BE2C (cell line): ENCODE results near the gene NPC1L1.

ENCODE experiments used
- DNase-seq: peaks from one replicate; pipeline ENCODE4 v3.0.0-alpha.2; 2020
- H3K27me3 ChIP-seq: fragments of 250-450 bp; sonication (Bioruptor Pico); 2 replicates; pipeline ENCODE4 v1.5.1; 2020; ENCODE audit warnings: mild to moderate bottlenecking
- H3K36me3 ChIP-seq: fragments of 250-450 bp; sonication (Bioruptor Pico); 2 replicates; pipeline ENCODE4 v1.5.1; 2020; ENCODE audit warnings: mild to moderate bottlenecking
- H3K4me1 ChIP-seq: fragments of 250-450 bp; sonication (Bioruptor Pico); 2 replicates; pipeline ENCODE4 v1.5.1; 2020
- H3K4me3 ChIP-seq: 2 replicates; pipeline ENCODE4 v1.5.1; 2011; ENCODE audit warnings: low read depth, low read length
- H3K9me3 ChIP-seq: fragments of 250-450 bp; sonication (Bioruptor Pico); 2 replicates; pipeline ENCODE4 v1.5.1; 2020
- CTCF ChIP-seq: IDR thresholded peaks from 2 replicates; pipeline ENCODE4 v1.5.1; 2012; ENCODE audit warnings: mild to moderate bottlenecking, low read depth, low read length

The NPC1L1 gene

GRCh38 chr7:44547536-44548231 lies 6.6 kb upstream of the NPC1L1 start:
- no peak for DNase-seq
- Histone ChIP-seq H3K27me3 (peaks cover 6% of the 10 kb centered on the region; the same call in 1 of the 2 replicates), H3K36me3 (no peaks in the 10 kb centered on the region), H3K4me1 (no peaks in the 10 kb centered on the region), H3K9me3 (no peaks in the 10 kb centered on the region), H3K4me3 (no peak overlapping the region)
- TF ChIP-seq CTCF, result no peak

- Histone ChIP-seq H3K4me3 (no peak overlapping the region), H3K27me3 (no peaks in the 10 kb centered on the region), H3K9me3 (no peaks in the 10 kb centered on the region), H3K36me3 (no peaks in the 10 kb centered on the region), H3K4me1 (no peaks in the 10 kb centered on the region)
- TF ChIP-seq CTCF, result no peak
- DNase-seq, result no peak
Measured at GRCh38 chr7:44541876-44542610, 913 bp upstream of the NPC1L1 start.

GRCh38 chr7:44540592-44541027 lies 520 bp downstream of the NPC1L1 start:
- no peak for DNase-seq
- H3K4me3 ChIP-seq, result no peak overlapping the region
- H3K9me3 ChIP-seq, result no peaks in the 10 kb centered on the region
- no peak for TF ChIP-seq CTCF
- H3K4me1 ChIP-seq, result no peaks in the 10 kb centered on the region
- H3K27me3 ChIP-seq, result no peaks in the 10 kb centered on the region
- no peaks in the 10 kb centered on the region for H3K36me3 ChIP-seq

- Histone ChIP-seq H3K9me3 (no peaks in the 10 kb centered on the region), H3K4me1 (no peaks in the 10 kb centered on the region), H3K36me3 (no peaks in the 10 kb centered on the region), H3K27me3 (no peaks in the 10 kb centered on the region), H3K4me3 (no peak overlapping the region)
- TF ChIP-seq CTCF, result no peak
- DNase-seq, result no peak
Measured at GRCh38 chr7:44539669-44540506, 1.2 kb downstream of the NPC1L1 start.

GRCh38 chr7:44538798-44539668 lies 2.1 kb downstream of the NPC1L1 start:
- no peaks in the 10 kb centered on the region for H3K27me3 ChIP-seq
- no peak for TF ChIP-seq CTCF
- H3K4me3 ChIP-seq, result no peak overlapping the region
- H3K9me3 ChIP-seq, result no peaks in the 10 kb centered on the region
- DNase-seq, result no peak
- H3K4me1 ChIP-seq, result no peaks in the 10 kb centered on the region
- no peaks in the 10 kb centered on the region for H3K36me3 ChIP-seq
